HEK293 (cell line): Measurements from ENCODE around the gene CDKL5.

Experiments used
- CTCF ChIA-PET: fragments of 350-600 bp; formaldehyde crosslinking; extraction: SDS; loops from one replicate; lab custom pipeline; 2021; ENCODE audit warnings: antibody characterized with exemption; lab: Yijun Ruan, JAX
- POLR2A ChIA-PET: fragments of 300-600 bp; formaldehyde crosslinking; extraction: SDS; loops from one replicate; lab custom pipeline; 2020; ENCODE audit warnings: antibody characterized with exemption, inconsistent platforms; lab: Yijun Ruan, JAX
- H3K27ac ChIP-seq: fragments of 200-500 bp; sonication (Bioruptor generic); 2 replicates; pipeline ENCODE4 v1.5.1; 2014; ENCODE audit warnings: low read depth, low read length, control low read depth, inconsistent platforms; ENCODE audit errors: extremely low read depth
- H3K36me3 ChIP-seq, 2 experiments: fragments of 200-500 bp in 1 of 2; sonication (Bioruptor generic) in 1 of 2; 1 replicate in 1 of 2; 2 replicates in 1 of 2; pipeline ENCODE4 v1.5.1; 2014 to 2017; ENCODE audit warnings: inconsistent platforms in 2 of 2, low read length in 2 of 2; ENCODE audit not compliant: control insufficient read depth in 2 of 2, insufficient read depth in 1 of 2
- H3K4me1 ChIP-seq: fragments of 200-500 bp; sonication (Bioruptor generic); 2 replicates; pipeline ENCODE4 v1.5.1; 2014; ENCODE audit warnings: mild to moderate bottlenecking, low read length, inconsistent platforms; ENCODE audit not compliant: control insufficient read depth, insufficient read depth
- H3K4me3 ChIP-seq: 2 replicates; pipeline ENCODE4 v1.5.1; 2011; ENCODE audit warnings: low read depth, mild to moderate bottlenecking, control low read depth, low read length, moderate library complexity
- H3K9me3 ChIP-seq: fragments of 200-500 bp; sonication (Bioruptor generic); 2 replicates; pipeline ENCODE4 v1.5.1; 2014; ENCODE audit warnings: low read depth, low read length, inconsistent platforms; ENCODE audit not compliant: control insufficient read depth, insufficient read depth
- BCL11A ChIP-seq: fragments of 450-650 bp; formaldehyde crosslinking; IDR thresholded peaks from 2 replicates; pipeline ENCODE4 v1.5.1; 2016; ENCODE audit warnings: low read depth, missing biosample characterization, missing genetic modification characterization
- HOXA7 ChIP-seq: sonication (generic); formaldehyde crosslinking; IDR thresholded peaks from 2 replicates; pipeline ENCODE4 v1.8.1; 2022; ENCODE audit warnings: missing genetic modification reagents, borderline replicate concordance
- KLF1 ChIP-seq: fragments of 450-650 bp; formaldehyde crosslinking; IDR thresholded peaks from 2 replicates; pipeline ENCODE4 v1.5.1; 2016; ENCODE audit warnings: missing biosample characterization, missing genetic modification characterization
- OVOL3 ChIP-seq: fragments of 450-650 bp; formaldehyde crosslinking; IDR thresholded peaks from 2 replicates; pipeline ENCODE4 v1.5.1; 2016; ENCODE audit warnings: missing biosample characterization, missing genetic modification characterization
- PBX3 ChIP-seq: sonication (generic); formaldehyde crosslinking; IDR thresholded peaks from 2 replicates; pipeline ENCODE4 v1.8.1; 2022; ENCODE audit warnings: mild to moderate bottlenecking, moderate library complexity, missing genetic modification reagents
- SCRT1 ChIP-seq: fragments of 450-650 bp; formaldehyde crosslinking; IDR thresholded peaks from 2 replicates; pipeline ENCODE4 v1.5.1; 2016; ENCODE audit warnings: missing biosample characterization, missing genetic modification characterization, borderline replicate concordance
- WT1 ChIP-seq: fragments of 450-650 bp; formaldehyde crosslinking; IDR thresholded peaks from 2 replicates; pipeline ENCODE4 v1.5.1; 2016; ENCODE audit warnings: missing biosample characterization, missing genetic modification characterization
- ZBTB11 ChIP-seq: fragments of 450-650 bp; formaldehyde crosslinking; conservative IDR thresholded peaks from 2 replicates; pipeline ENCODE4 v1.5.1; 2016; ENCODE audit warnings: low read depth, missing biosample characterization, missing genetic modification characterization
- ZBTB44 ChIP-seq: fragments of 450-650 bp; IDR thresholded peaks from 2 replicates; pipeline ENCODE4 v1.5.1; 2018; ENCODE audit warnings: missing biosample characterization, mild to moderate bottlenecking, missing genetic modification characterization
- ZNF10 ChIP-seq: fragments of 450-650 bp; formaldehyde crosslinking; IDR thresholded peaks from 2 replicates; pipeline ENCODE4 v1.5.1; 2017; ENCODE audit warnings: missing biosample characterization, missing genetic modification characterization
- ZNF148 ChIP-seq: fragments of 450-650 bp; formaldehyde crosslinking; IDR thresholded peaks from 2 replicates; pipeline ENCODE4 v1.5.0; 2017; ENCODE audit warnings: missing biosample characterization, missing genetic modification characterization, borderline replicate concordance
- ZNF174 ChIP-seq: fragments of 450-650 bp; formaldehyde crosslinking; IDR thresholded peaks from 2 replicates; pipeline ENCODE4 v1.5.0; 2017; ENCODE audit warnings: missing biosample characterization, mild to moderate bottlenecking, missing genetic modification characterization
- ZNF214 ChIP-seq: fragments of 450-650 bp; formaldehyde crosslinking; IDR thresholded peaks from 2 replicates; pipeline ENCODE4 v1.5.1; 2017; ENCODE audit warnings: missing biosample characterization, mild to moderate bottlenecking, missing genetic modification characterization, borderline replicate concordance
- ZNF311 ChIP-seq: fragments of 450-650 bp; formaldehyde crosslinking; IDR thresholded peaks from 2 replicates; pipeline ENCODE4 v1.5.1; 2017; ENCODE audit warnings: missing biosample characterization, missing genetic modification characterization, borderline replicate concordance
- ZNF449 ChIP-seq: fragments of 450-650 bp; formaldehyde crosslinking; IDR thresholded peaks from 2 replicates; pipeline ENCODE4 v1.5.1; 2017; ENCODE audit warnings: missing biosample characterization, mild to moderate bottlenecking, missing genetic modification characterization, moderate library complexity
- ZNF548 ChIP-seq: fragments of 450-650 bp; formaldehyde crosslinking; IDR thresholded peaks from 2 replicates; pipeline ENCODE4 v1.5.1; 2016; ENCODE audit warnings: missing biosample characterization, missing genetic modification characterization
- ZNF596 ChIP-seq: fragments of 450-650 bp; IDR thresholded peaks from 2 replicates; pipeline ENCODE4 v1.5.0; 2018; ENCODE audit warnings: missing biosample characterization, mild to moderate bottlenecking, missing genetic modification characterization, moderate library complexity
- ZNF701 ChIP-seq: fragments of 450-650 bp; formaldehyde crosslinking; IDR thresholded peaks from 2 replicates; pipeline ENCODE4 v1.5.1; 2016; ENCODE audit warnings: missing biosample characterization, missing genetic modification characterization
- ZNF747 ChIP-seq: fragments of 450-650 bp; formaldehyde crosslinking; IDR thresholded peaks from 2 replicates; pipeline ENCODE4 v1.5.1; 2016; ENCODE audit warnings: missing biosample characterization, missing genetic modification characterization
- ZNF768 ChIP-seq: fragments of 450-650 bp; formaldehyde crosslinking; IDR thresholded peaks from 2 replicates; pipeline ENCODE4 v1.5.1; 2018; ENCODE audit warnings: missing biosample characterization, mild to moderate bottlenecking, missing genetic modification characterization
- ZNF837 ChIP-seq: fragments of 450-650 bp; formaldehyde crosslinking; IDR thresholded peaks from 2 replicates; pipeline ENCODE4 v1.5.1; 2016; ENCODE audit warnings: missing biosample characterization, missing genetic modification characterization
- ZSCAN30 ChIP-seq: fragments of 450-650 bp; IDR thresholded peaks from 2 replicates; pipeline ENCODE4 v1.5.1; 2018; ENCODE audit warnings: missing biosample characterization, mild to moderate bottlenecking, missing genetic modification characterization, moderate library complexity

The CDKL5 gene

GRCh38 chrX:18394477-18394876, 30.9 kb upstream of the CDKL5 start (continued):
- TF ChIP-seq ZBTB11 (tag by site-specific recombination) (no peak), SCRT1 (tag by site-specific recombination) (no peak), ZNF311 (tag by site-specific recombination) (no peak), ZNF548 (tag by site-specific recombination) (no peak), ZNF174 (tag by site-specific recombination) (no peak)

- ChIA-PET POLR2A (no interaction called here), CTCF (interaction anchor here (2.7 kb wide), 1 partner anchor 8 kb away, joined by 8 read pairs; no protein-coding TSS in a partner anchor)
- Histone ChIP-seq H3K36me3 (no peaks in the 10 kb centered on the region), H3K4me3 (no peak overlapping the region), H3K27ac (no peak overlapping the region), H3K9me3 (no peaks in the 10 kb centered on the region), H3K4me1 (no peaks in the 10 kb centered on the region)
- TF ChIP-seq KLF1 (no peak), ZNF148 (no peak), ZNF10 (tag by site-specific recombination) (no peak), BCL11A (no peak), WT1 (tag by site-specific recombination) (no peak), ZNF768 (no peak), ZBTB44 (tag by site-specific recombination) (no peak), ZNF214 (no peak), ZNF837 (tag by site-specific recombination) (no peak), ZNF747 (tag by site-specific recombination) (no peak), HOXA7 (CRISPR knock-in tag) (no peak), PBX3 (CRISPR knock-in tag) (no peak), ZNF449 (tag by site-specific recombination) (no peak), OVOL3 (no peak), ZNF596 (tag by site-specific recombination) (no peak), ZSCAN30 (tag by site-specific recombination) (no peak), ZNF701 (tag by site-specific recombination) (no peak)
These were observed 23.6 kb upstream of the CDKL5 start for GRCh38 chrX:18401848-18402213.
